Stomach (tissue), 9 donors: Measurements from ENCODE around the gene FBXL16. TPM values are rescaled to one million over a fixed set of nuclear protein-coding genes. Genes with fewer than 3 reads are reported as not detected.

Experiments used
- DNase-seq, 2 donors: peaks; one replicate each; pipeline versions ENCODE4 v3.0.0 to v3.0.0-alpha.2; 2013 to 2019
- H3K27ac ChIP-seq, 5 donors: fragments of 200-600 bp in 4 of 5; sonication (generic) in 4 of 5; one replicate each; pipeline ENCODE4 v1.5.1; 2013 to 2019; ENCODE audit warnings: mild to moderate bottlenecking in 1 of 5, moderate library complexity in 1 of 5
- H3K27me3 ChIP-seq, 3 donors: fragments of 200-600 bp; sonication (generic); one replicate each; pipeline ENCODE4 v1.5.1; 2017 to 2019; ENCODE audit warnings: mixed run types in 1 of 3
- H3K36me3 ChIP-seq, 4 donors: fragments of 200-600 bp; sonication (generic); 1 replicate in 3 of 4; 2 replicates in 1 of 4; pipeline ENCODE4 v1.5.1; 2016 to 2019
- H3K4me1 ChIP-seq, 4 donors: fragments of 200-600 bp; sonication (generic); one replicate each; pipeline ENCODE4 v1.5.1; 2016 to 2019
- H3K4me3 ChIP-seq, 4 donors: fragments of 200-600 bp; sonication (generic) in 3 of 4; one replicate each; pipeline ENCODE4 v1.5.1; 2016 to 2019; ENCODE audit warnings: mild to moderate bottlenecking in 1 of 4
- H3K9me3 ChIP-seq, 4 donors: fragments of 200-600 bp; sonication (generic); one replicate each; pipeline ENCODE4 v1.5.1; 2016 to 2019
- CTCF ChIP-seq, 7 experiments: fragments of 450-650 bp in 4 of 7; fragments of 200-600 bp in 3 of 7; sonication (generic) in 3 of 7; IDR thresholded peaks; one replicate each; pipeline ENCODE4 v1.5.1; 2016 to 2019; ENCODE audit warnings: antibody characterized with exemption in 7 of 7, control low read depth in 2 of 7, mild to moderate bottlenecking in 1 of 7
- EP300 ChIP-seq: sonication (generic); formaldehyde crosslinking; IDR thresholded peaks from one replicate; pipeline ENCODE4 v1.6.1; 2017; ENCODE audit warnings: antibody characterized with exemption
- POLR2A ChIP-seq, 4 donors: fragments of 450-650 bp; IDR thresholded peaks; one replicate each; pipeline ENCODE4 v1.6.1; 2016; ENCODE audit warnings: antibody characterized with exemption in 4 of 4, control low read depth in 2 of 4, mild to moderate bottlenecking in 1 of 4, moderate library complexity in 1 of 4
- POLR2AphosphoS5 ChIP-seq, 3 donors: sonication (generic); formaldehyde crosslinking; IDR thresholded peaks; one replicate each; pipeline ENCODE4 v1.6.1; 2016; ENCODE audit warnings: antibody characterized with exemption in 3 of 3
- WGBS, 5 donors: extraction: QIAGEN DNeasy Blood & Tissue Kit in 3 of 5; methylation state at CpG; one replicate each; pipeline versions ENCODE4 v1.1.5 to v1.1.7; 2013 to 2018; 5-methylcytosine and 5-hydroxymethylcytosine counted together
- intact Hi-C: fragments of 100-400 bp; cut with DNase I; formaldehyde crosslinking; loops from one replicate; pipeline ENCODE4 v1.15.1; 2023; ENCODE audit warnings: low total_unique reads
- polyA plus RNA-seq, 3 donors: library from polyadenylated mRNA; stranded (reverse); fragments of 200-250 nt; gene quantifications; one replicate each; pipeline ENCODE4 v1.2.3, GENCODE V29; 2013
- total RNA-seq, 5 donors: library from RNA; depleted of rRNA; stranded (reverse); fragments of >200 nt; gene quantifications; one replicate each; pipeline versions ENCODE4 v1.1.0 to v1.2.3, GENCODE V29; 2014 to 2016
- donor health status: healthy with polysubstance abuse.
- donor health status: Bipolar disorder and iron deficiency.
- donor health status: healthy.

The FBXL16 gene
- total and polyA plus RNA-seq, 8 donors, result 0.37 to 3.6 (median 0.72) TPM; not detected in 3

GRCh38 chr16:648071-648780 is 57.4 kb downstream of the FBXL16 start:
- Histone ChIP-seq H3K4me3 (peak overlapping the region; percentile 73 to 99 (median 90)), H3K9me3 (no peaks in the 10 kb centered on the region), H3K27ac (peak overlapping the region; percentile 88 to 95 (median 90)), H3K36me3 (peaks cover 0 to 18% (median 14%) of the 10 kb centered on the region in 4 donors), H3K4me1 (peaks cover 54 to 78% (median 74%) of the 10 kb centered on the region in 4 donors), H3K27me3 (no peaks in the 10 kb centered on the region)
- 18 to 47% (median 24%) methylated on average over 22 to 24 of the region's 24 CpGs for WGBS, 5 donors
- no peak for TF ChIP-seq POLR2A (IDR thresholded peaks at IDR 0.05)
- TF ChIP-seq EP300, result no peak
- peak in 4 of 7 experiments; percentile 22 to 46 (median 32) for TF ChIP-seq CTCF (IDR thresholded peaks at IDR 0.05)
- peak in 2 of 3 donors; percentile 4 to 21 for TF ChIP-seq POLR2AphosphoS5 (IDR thresholded peaks at IDR 0.05)
- DNase-seq, result peak; percentile 76 to 83
- intact Hi-C loops, result no loop called here

GRCh38 chr16:647173-647902 is 58.3 kb downstream of the FBXL16 start:
- Histone ChIP-seq H3K27me3 (no peaks in the 10 kb centered on the region), H3K4me1 (peaks cover 63 to 87% (median 83%) of the 10 kb centered on the region in 4 donors), H3K9me3 (no peaks in the 10 kb centered on the region), H3K4me3 (peak overlapping the region in 1 of 4 donors; percentile 99), H3K36me3 (peaks cover 0 to 10% (median 8%) of the 10 kb centered on the region in 4 donors), H3K27ac (peak overlapping the region; percentile 88 to 95 (median 90))
- WGBS, 5 donors, result 45 to 70% (median 59%) methylated on average over 12 to 25 of the region's 25 CpGs
- TF ChIP-seq EP300, result no peak
- no peak for TF ChIP-seq CTCF (IDR thresholded peaks at IDR 0.05)
- TF ChIP-seq POLR2AphosphoS5 (IDR thresholded peaks at IDR 0.05), result no peak
- no peak for TF ChIP-seq POLR2A (IDR thresholded peaks at IDR 0.05)
- DNase-seq, result peak in 1 of 2 donors; percentile 70
- intact Hi-C loops, result no loop called here

- Histone ChIP-seq H3K36me3 (peaks cover 0 to 5% (median 2%) of the 10 kb centered on the region in 4 donors), H3K27me3 (no peaks in the 10 kb centered on the region), H3K4me3 (peak overlapping the region in 1 of 4 donors; percentile 28), H3K9me3 (no peaks in the 10 kb centered on the region), H3K4me1 (peaks cover 66 to 89% (median 84%) of the 10 kb centered on the region in 4 donors), H3K27ac (peak overlapping the region; percentile 88 to 95 (median 90))
- DNase-seq, result no peak
- intact Hi-C loops, result no loop called here
- TF ChIP-seq POLR2A (IDR thresholded peaks at IDR 0.05) (no peak), EP300 (no peak), POLR2AphosphoS5 (IDR thresholded peaks at IDR 0.05) (no peak), CTCF (IDR thresholded peaks at IDR 0.05) (no peak)
- 61 to 66% (median 63%) methylated on average over 21 to 22 of the region's 22 CpGs for WGBS, 5 donors
These were observed 58.9 kb downstream of the FBXL16 start for GRCh38 chr16:646679-647172.
